ENCODE results near the gene FCN1.

FCN1 gene

GRCh38 chr9:134951461-134951860 is 33.7 kb upstream of the FCN1 start:
- no peak for FAIRE-seq

DNA sequence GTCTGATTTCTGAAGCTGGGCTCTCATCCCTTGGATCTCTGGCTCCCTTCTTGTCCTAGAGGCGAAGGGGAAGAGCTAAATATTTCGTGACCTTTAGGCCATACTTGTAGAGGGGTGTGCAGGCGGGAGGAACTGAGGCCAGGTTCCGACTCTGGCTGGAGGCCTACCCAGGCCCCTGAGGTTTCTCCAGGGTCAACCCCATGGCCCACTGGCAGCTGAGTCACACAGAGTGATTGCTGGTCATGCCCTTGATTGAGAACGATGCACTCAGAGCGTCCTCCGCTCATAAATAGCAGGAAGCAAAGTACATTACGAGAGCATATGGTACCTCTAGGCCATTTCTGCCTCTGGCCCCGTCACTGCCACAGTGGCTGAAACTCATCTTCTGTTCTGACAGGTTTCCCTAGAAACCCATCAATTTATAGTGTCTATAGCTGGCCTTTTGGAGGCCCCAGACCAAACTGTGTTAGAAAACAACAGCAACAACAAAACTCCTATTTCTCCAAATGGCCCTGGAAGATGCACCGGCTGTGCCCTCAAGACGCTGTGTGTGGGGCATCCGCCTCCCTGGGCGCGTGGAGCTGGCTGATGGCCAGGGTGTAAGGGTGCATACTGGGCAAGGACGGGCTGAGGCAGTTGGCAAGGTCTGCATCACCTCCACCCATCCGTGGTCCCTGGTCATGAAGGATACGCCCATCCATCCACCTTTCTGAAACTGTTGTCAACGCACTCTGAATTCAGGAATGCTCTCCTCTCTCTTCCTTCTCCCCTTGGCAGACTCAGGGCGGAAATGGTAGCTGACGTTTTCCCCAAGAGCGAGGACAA is 32.9 kb upstream of the FCN1 start:
- FAIRE-seq: no peak

GRCh38 chr9:134949681-134950385 is 32.1 kb upstream of the FCN1 start:
- no peak for FAIRE-seq

DNA sequence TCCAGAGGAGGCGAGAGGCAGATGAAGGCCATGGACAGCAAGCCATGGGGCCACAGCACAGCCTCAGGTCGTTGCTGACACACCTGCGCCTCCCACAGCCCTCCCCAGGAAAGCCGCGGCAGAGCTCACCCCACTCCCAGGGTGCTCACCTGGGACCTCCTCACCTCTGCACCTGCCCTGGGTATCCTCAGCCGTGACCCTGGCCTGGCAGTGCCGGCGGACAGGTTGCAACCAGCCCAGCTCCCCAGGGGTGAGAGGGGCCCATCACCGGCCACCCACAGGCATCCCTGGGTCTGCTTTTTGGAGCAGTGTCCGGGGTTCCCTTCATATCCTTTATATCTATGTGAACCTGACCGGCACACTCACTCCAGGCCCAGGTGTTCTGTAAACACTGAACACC is 30.4 kb upstream of the FCN1 start:
- FAIRE-seq: no peak

GRCh38 chr9:134947265-134947955 is 29.7 kb upstream of the FCN1 start:
- no peak for FAIRE-seq

GRCh38 chr9:134946663-134947062 is 29.0 kb upstream of the FCN1 start:
- no peak for FAIRE-seq

DNA sequence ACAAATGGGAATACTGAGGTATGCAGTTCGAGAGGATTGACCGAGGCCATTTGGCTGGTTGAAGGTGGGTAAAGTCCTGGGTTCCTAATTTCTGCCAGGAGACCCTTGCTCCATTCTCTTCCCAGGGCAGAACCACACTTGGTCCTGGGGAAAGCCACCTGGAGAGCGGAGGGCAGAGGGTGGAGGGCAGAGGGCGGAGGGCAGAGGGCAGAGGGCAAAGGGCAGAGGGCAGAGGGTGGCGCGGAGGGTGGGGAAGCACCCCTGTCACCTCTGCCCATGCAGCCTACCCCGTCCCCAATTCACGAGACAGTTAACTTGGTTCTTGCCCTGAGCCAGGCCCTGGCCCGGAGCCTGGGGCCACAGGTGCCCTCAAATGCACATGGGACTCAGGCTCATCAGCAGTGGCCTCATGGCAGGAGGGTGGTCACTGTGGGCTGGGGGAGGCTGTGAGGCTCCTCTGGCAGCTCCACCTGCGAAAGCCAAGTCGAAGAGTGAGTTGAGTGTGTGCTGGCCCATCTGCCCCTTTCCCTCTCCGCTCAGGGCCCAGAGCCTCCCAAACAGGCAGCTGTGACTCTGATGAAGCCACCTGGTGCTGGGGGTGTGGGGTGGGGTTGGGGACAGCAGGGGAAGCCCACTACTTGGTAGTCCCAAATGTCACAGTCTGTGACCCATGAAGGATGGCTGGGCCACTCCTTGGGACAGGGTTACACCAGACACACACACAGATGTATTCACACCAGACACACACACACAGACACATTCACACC is 28.0 kb upstream of the FCN1 start:
- no peak for FAIRE-seq

- FAIRE-seq: no peak
These were observed 27.2 kb upstream of the FCN1 start for GRCh38 chr9:134944916-134945315.

DNA sequence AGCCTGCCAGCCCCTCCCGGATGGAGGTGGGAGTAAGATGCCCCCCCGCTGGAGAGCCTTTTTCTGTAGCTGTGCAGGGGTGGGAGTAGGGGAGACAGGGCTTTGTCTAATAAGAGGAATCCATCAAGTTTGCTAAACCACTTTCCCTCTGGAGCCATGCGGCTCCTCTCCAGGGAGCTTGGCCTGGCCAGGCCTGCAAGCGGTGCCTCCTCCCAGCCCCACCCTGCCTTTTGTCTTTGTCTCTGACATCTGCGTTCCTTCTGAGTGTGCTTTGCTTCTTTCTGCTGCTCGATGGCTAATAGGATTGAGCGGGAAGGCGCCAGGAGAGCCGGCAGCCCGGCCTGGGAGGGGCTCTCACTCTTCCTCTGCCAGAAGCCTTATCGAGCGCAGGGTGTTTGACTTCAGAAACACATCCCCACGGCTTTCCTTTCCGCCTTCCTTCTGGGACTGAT is 26.7 kb upstream of the FCN1 start:
- peak; percentile 21 for FAIRE-seq

GRCh38 chr9:134943836-134944235 is 26.1 kb upstream of the FCN1 start:
- no peak for FAIRE-seq

DNA sequence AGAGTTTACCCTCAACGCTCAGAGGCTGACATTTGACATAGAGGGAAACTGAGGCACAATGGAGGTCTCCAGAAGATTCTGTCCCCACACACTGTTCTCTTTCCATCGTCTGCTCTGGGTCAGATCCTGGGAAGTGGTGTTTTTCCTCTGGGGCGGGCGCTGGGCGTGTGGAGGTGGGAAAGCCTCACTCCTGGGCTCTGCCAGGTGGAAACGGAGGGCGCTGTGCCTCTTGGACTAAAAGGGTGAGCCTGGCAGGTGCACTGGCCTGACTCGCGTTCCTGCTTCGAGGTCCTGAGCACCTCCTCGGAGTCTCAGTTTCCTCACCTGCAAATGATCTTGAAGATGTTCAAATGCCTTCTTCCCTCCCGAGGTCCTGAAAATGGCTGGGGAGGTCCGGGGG is 25.7 kb upstream of the FCN1 start:
- no peak for FAIRE-seq

DNA sequence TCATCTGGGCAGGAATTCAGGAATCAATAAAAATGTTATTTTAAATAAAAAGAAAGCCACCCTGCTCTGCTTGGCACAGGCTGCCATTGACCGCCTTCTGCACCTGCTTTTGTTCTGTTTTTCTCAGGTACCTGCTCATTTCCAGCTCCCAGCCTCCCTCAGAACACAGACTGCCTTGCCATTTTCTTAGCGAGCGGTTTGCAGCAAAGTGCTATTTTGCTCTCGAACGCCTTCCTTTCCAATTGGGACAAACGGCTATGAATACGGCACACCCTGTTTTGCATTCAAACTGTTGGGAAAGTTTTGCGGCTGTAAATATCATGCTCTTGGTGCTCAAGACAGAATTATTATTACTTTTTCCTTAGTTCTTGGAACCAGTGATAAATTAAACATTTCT is 25.1 kb upstream of the FCN1 start:
- no peak for FAIRE-seq

- no peak for FAIRE-seq
These were observed 24.5 kb upstream of the FCN1 start for GRCh38 chr9:134942011-134942787.

DNA sequence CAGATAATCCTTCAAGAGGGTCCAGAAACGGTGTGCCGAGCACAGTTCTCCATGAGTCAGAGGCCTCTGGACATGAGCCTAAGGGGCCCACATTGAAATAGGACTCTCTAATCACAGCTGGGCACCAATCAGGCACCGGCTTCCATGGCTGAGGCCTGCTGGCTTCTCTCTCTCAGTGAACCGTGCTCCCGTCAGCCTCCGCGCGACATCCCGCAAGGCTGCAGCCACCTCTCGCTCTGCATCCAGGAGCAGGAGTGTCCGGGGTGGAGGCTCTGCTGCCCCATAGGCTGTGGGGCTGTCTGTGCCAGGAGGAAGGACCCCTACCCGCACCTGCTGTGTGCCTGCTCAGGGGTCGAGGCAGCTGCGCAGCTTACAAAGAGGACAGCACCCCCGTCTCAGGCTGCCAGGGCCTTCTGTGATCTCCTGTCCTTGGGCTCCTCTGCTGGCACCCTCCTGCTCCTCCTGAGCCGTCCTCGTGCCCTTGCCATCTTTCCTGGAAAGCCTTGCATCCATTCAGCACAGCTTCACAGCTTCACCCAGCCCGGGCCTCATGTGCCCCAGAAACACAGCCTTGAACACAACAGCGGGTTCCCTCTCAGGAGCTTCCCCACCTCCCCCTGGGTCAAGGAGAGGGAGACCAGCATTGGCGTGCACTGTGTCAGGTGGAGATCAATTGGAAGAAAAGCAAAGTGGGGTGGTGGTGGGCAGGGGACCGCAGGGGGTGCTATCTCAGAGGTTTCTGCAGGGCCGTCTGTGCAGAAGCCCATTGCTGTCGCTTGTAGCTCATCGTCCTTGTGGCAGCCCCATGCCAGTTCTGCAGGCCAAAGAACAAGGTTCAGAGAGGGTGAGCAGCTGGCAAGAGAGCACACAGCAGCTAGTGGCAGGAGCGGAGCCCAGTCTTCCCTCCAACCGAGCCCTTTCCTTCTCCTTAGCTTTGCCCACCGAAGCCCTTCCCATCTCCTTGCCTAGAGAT is 22.8 kb upstream of the FCN1 start:
- FAIRE-seq: no peak

GRCh38 chr9:134939836-134940235 is 22.1 kb upstream of the FCN1 start:
- FAIRE-seq: no peak

DNA sequence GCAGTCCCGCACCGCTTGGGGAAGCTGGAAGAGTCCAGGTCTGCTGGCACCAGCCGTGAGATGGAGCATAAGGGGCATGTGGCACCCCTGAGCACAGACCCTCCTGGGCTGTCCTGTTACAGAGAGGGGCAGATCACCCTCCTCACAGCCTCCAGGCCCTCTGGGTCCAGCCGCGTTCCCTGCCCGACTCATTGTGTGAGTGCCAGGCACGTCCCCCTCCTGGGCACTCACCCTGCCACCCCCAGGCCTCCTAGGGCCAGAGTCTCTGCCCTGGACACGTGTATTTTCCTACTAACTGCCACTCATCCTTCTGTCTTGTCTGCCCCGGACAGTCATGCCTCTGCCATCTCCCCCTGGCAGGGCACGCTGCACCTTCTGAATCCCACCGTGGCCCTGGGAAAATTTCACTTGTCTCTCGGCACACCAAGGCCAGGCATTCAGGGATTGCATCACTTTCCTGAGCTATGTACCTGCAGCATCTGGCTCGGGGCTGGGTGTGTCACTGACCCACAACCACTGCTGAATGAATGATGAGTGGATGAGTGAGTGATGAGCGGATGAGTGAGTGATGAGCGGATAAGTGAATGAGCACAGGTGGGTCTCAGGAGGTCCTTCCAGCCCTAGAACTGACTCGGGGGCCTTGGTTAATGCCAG is 21.5 kb upstream of the FCN1 start:
- no peak for FAIRE-seq

- FAIRE-seq: no peak
These were observed 20.8 kb upstream of the FCN1 start for GRCh38 chr9:134938346-134939079.

GRCh38 chr9:134937566-134938345 is 20.0 kb upstream of the FCN1 start:
- FAIRE-seq: no peak

DNA sequence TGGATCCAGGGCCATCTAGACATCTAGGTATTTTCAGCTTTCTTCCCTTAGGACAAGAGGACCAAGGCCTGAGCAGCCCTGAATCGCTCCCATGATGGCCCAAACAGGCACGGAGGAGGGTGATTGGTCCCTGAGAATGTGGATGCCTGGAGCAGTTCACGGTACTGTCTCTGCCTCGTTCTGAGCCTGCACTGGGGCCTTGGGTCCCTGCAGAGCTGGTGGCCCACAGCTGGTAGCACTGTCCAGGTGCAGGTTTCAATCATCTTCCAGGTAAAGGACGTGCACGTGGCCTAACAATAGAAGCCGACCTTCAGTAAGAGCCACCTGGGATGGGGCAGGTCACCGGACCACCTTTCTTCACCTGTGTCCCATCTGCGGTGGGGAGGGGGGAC is 19.4 kb upstream of the FCN1 start:
- no peak for FAIRE-seq

All from endometrium (tissue), 2 donors.